Measurements from ENCODE around the gene EGR1. TPM values are rescaled to one million over a fixed set of nuclear protein-coding genes. Genes with fewer than 3 reads are reported as not detected.

EGR1 gene
- total and polyA plus RNA-seq, 4 experiments from 2014 or later: 1.1 to 1.4 (median 1.1) TPM; not detected in 1

DNA sequence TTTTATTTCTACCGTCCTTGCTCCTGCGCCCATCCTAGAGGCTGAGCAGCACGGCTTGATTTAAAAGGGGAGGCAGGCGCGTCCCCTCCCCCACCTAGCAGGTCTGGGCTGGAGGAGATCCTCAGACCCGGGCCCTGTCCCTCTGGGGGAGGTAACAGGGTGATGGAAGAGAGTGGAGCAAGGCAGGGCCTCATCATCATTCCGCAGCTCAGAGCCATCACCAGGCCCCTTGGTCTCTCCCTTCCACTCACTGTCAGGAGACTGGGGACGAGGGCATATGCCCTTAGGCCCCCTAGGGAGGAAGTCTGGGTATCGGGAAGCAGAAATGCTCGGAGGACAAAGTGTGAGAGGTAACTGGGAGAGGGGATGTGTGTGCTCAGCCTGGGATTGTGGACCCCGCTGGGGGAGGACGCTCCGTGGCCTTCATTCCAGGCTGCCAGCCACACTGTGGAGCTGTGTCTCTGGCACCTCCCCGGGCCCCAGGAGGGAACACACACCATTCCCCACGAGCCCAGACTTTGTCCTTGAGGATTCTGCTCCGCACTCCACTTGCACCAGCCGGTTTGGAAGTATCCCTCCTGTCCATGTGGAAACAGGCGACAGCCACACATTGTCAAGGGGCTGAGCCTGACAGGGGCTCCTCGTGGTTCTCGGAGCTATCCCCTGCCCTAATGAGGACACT lies 25.7 kb upstream of the EGR1 start:
- POLR2A ChIA-PET (ENCODE audit: partially characterized antibody): interaction anchor here (1.3 kb wide), 1 partner anchor 87 kb away, joined by 4 read pairs; the partner anchor contains the start of gene KDM3B
- H3K27ac Mint-ChIP-seq: peak overlapping the region in 1 of 7 donors; percentile 25

DNA sequence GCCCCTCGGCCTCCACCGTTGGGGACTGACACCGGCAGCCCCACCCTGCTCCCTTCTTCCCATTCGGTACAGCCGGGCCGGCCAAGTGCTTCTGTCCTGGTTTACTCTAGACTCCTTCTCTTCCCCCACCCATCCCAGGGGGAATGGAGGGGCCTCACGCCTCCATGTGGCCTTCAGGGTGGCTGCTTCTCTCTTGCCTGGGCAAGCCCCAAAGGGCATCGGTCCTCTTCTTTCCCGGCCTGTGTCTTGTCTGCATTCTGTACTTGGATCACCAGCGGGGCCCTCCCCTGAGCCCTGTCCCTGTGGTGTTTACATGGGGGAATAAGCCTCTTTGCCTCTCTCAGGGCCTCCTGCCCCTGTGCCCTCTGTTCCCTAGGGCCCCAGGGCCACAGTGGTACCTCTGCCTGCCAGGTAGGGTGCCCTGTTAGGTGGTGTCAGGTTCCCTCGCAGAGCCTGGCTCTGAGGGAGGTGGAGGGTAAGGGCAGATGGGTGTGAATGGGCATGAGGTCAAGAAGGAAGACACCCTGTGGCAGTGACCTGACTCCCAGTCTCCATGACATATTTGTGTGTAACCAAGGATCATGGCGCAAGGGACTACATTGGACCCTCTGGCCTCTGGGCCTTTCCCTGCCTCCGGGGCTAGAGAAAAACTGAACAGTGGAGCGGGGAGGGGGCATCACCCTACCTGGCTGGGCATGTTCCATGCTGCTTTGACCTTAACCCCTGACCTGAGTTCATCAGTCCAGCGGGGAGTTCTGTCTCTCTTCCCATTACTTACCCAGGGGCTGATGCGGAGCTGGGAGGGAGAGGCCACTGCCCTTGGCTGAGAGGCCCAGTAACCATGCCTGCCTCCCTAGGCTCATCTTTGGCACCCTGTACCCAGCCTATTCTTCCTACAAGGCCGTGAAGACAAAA lies 24.9 kb upstream of the EGR1 start:
- peaks cover 7% of the 10 kb centered on the region for H3K36me3 ChIP-seq (ENCODE audit: insufficient read depth, low read length)
- peaks cover 13% of the 10 kb centered on the region for H3K4me1 ChIP-seq (ENCODE audit: insufficient read depth, low read length)
- no peaks in the 10 kb centered on the region for H3K9me3 ChIP-seq (ENCODE audit: control insufficient read depth in 1 of 2, low read length in 2 of 2)
- Mint-ChIP-seq H3K4me1 (peaks cover 7 to 22% (median 15%) of the 10 kb centered on the region in 4 donors), H3K27me3 (peaks cover 0 to 2% of the 10 kb centered on the region in 2 donors), H3K27ac (peak overlapping the region in 3 of 7 donors; percentile 18 to 57 (median 48)), H3K4me3 (peak overlapping the region in 7 of 8 donors; percentile 16 to 71 (median 24)), H3K9me3 (peaks cover 0 to 2% (median 0%) of the 10 kb centered on the region in 8 donors), H3K36me3 (peaks cover 0 to 8% of the 10 kb centered on the region in 2 donors)
- H3K27ac ChIP-seq (ENCODE audit: low read depth, low read length): no peak overlapping the region
- H3K27me3 ChIP-seq (ENCODE audit: insufficient read depth, low read length): no peaks in the 10 kb centered on the region
- intact Hi-C loops (cut with micrococcal nuclease): no loop called here
- CTCF ChIA-PET (ENCODE audit: partially characterized antibody): interaction anchor here (0.6 to 3.2 kb wide), 2 partner anchors 10 to 138 kb away, joined by 4 to 24 read pairs; no protein-coding TSS in a partner anchor
- peak in 1 of 5 donors; percentile 12 for DNase-seq
- no peak overlapping the region for H3K4me3 ChIP-seq (ENCODE audit: low read length in 2 of 2)
- POLR2A ChIA-PET (ENCODE audit: partially characterized antibody): no interaction called here

More for the DNA sequence above, 25.7 kb upstream of the EGR1 start:
- Mint-ChIP-seq H3K4me1 (peaks cover 7 to 22% (median 15%) of the 10 kb centered on the region in 4 donors), H3K36me3 (peaks cover 7 to 16% of the 10 kb centered on the region in 2 donors), H3K27me3 (peaks cover 0 to 2% of the 10 kb centered on the region in 2 donors), H3K4me3 (peak overlapping the region; percentile 64 to 88 (median 78)), H3K9me3 (peaks cover 0 to 2% (median 0%) of the 10 kb centered on the region in 8 donors)
- Histone ChIP-seq H3K27me3 (ENCODE audit: insufficient read depth, low read length) (no peaks in the 10 kb centered on the region), H3K9me3 (ENCODE audit: control insufficient read depth in 1 of 2, low read length in 2 of 2) (no peaks in the 10 kb centered on the region), H3K4me1 (ENCODE audit: insufficient read depth, low read length) (peaks cover 13% of the 10 kb centered on the region), H3K36me3 (ENCODE audit: insufficient read depth, low read length) (peaks cover 15% of the 10 kb centered on the region), H3K4me3 (ENCODE audit: low read length in 2 of 2) (peak overlapping the region in 1 of 2 donors; percentile 54), H3K27ac (ENCODE audit: low read depth, low read length) (no peak overlapping the region)
- intact Hi-C loops (cut with micrococcal nuclease): no loop called here
- CTCF ChIA-PET (ENCODE audit: partially characterized antibody): interaction anchor here (2.0 to 3.2 kb wide), 2 partner anchors 10 to 86 kb away, joined by 5 to 24 read pairs; no protein-coding TSS in a partner anchor
- DNase-seq: peak in 1 of 5 donors; percentile 24

DNA sequence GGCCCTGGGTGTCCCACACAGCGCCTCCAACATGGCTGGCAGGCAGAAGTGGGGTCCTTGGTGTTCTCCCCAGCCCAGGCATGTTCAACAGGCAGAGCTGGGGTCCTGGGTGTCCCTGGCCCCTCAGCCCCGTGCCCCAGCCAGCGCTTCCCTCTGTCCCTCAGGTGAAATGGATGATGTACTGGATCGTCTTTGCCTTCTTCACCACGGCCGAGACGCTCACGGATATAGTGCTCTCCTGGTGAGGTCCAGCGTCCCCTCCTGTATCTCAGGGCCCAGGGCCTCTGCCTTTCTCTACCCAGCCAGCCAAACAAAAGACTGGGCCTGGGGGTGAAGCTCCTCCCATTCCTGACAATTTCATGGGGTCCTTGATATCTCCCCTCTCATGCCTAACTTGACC lies 24.1 kb upstream of the EGR1 start:
- Mint-ChIP-seq H3K27me3 (peaks cover 0 to 2% of the 10 kb centered on the region in 2 donors), H3K9me3 (peaks cover 0 to 2% (median 0%) of the 10 kb centered on the region in 8 donors), H3K27ac (no peak overlapping the region), H3K4me1 (peaks cover 7 to 22% (median 15%) of the 10 kb centered on the region in 4 donors), H3K36me3 (peaks cover 0 to 1% of the 10 kb centered on the region in 2 donors), H3K4me3 (peak overlapping the region in 1 of 8 donors; percentile 21)
- Histone ChIP-seq H3K27me3 (ENCODE audit: insufficient read depth, low read length) (no peaks in the 10 kb centered on the region), H3K4me1 (ENCODE audit: insufficient read depth, low read length) (peaks cover 13% of the 10 kb centered on the region), H3K27ac (ENCODE audit: low read depth, low read length) (no peak overlapping the region), H3K4me3 (ENCODE audit: low read length in 2 of 2) (no peak overlapping the region), H3K9me3 (ENCODE audit: control insufficient read depth in 1 of 2, low read length in 2 of 2) (no peaks in the 10 kb centered on the region), H3K36me3 (ENCODE audit: insufficient read depth, low read length) (no peaks in the 10 kb centered on the region)
- intact Hi-C loops (cut with micrococcal nuclease): no loop called here
- no peak for DNase-seq
- ChIA-PET CTCF (ENCODE audit: partially characterized antibody) (interaction anchor here (0.6 kb wide), 1 partner anchor 139 kb away, joined by 4 read pairs; no protein-coding TSS in a partner anchor), POLR2A (ENCODE audit: partially characterized antibody) (no interaction called here)

DNA sequence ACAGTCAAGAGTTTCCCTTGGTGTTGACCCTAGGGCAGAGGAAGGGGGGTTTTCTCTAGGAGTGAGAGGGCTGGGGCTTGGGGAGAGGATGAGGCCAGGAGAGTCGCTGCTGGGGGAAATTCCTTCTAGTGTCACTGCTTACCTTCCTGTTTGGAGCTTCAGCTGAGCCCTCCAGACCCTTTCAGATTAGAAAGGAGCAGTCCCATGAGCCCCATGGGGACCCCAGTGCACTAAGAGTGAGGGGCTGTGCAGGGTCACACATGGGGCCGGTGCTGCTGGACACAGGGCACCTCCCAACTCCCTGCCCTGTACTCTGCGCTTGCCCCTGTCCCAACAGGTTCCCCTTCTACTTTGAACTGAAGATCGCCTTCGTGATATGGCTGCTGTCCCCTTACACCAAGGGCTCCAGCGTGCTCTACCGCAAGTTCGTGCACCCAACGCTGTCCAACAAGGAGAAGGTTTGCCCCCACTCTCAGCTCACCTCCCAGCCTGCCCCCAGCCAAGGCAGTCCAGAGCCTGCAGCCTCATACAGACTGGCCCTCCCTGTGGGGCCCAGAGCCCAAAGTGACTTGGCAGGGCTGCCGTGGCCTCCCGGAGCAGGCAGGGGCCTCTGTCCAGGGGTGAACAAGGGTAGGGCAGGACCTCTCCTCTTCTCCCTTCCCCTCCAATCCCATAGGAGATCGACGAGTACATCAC lies 21.1 kb upstream of the EGR1 start:
- Histone ChIP-seq H3K9me3 (ENCODE audit: control insufficient read depth in 1 of 2, low read length in 2 of 2) (no peaks in the 10 kb centered on the region), H3K27me3 (ENCODE audit: insufficient read depth, low read length) (no peaks in the 10 kb centered on the region), H3K4me1 (ENCODE audit: insufficient read depth, low read length) (peaks cover 7% of the 10 kb centered on the region), H3K27ac (ENCODE audit: low read depth, low read length) (no peak overlapping the region), H3K36me3 (ENCODE audit: insufficient read depth, low read length) (no peaks in the 10 kb centered on the region), H3K4me3 (ENCODE audit: low read length in 2 of 2) (no peak overlapping the region)
- ChIA-PET POLR2A (ENCODE audit: partially characterized antibody) (no interaction called here), CTCF (ENCODE audit: partially characterized antibody) (interaction anchor here (1.3 to 2.7 kb wide), 3 partner anchors 19 to 60 kb away, joined by 3 to 7 read pairs (median 6); partner anchors contain the start of gene EGR1)
- Mint-ChIP-seq H3K36me3 (no peaks in the 10 kb centered on the region), H3K4me1 (peaks cover 0 to 4% (median 3%) of the 10 kb centered on the region in 4 donors), H3K27me3 (peaks cover 0 to 2% of the 10 kb centered on the region in 2 donors), H3K9me3 (no peaks in the 10 kb centered on the region), H3K27ac (peak overlapping the region in 1 of 7 donors; percentile 19), H3K4me3 (no peak overlapping the region)
- intact Hi-C loops (cut with micrococcal nuclease): no loop called here
- DNase-seq: no peak

DNA sequence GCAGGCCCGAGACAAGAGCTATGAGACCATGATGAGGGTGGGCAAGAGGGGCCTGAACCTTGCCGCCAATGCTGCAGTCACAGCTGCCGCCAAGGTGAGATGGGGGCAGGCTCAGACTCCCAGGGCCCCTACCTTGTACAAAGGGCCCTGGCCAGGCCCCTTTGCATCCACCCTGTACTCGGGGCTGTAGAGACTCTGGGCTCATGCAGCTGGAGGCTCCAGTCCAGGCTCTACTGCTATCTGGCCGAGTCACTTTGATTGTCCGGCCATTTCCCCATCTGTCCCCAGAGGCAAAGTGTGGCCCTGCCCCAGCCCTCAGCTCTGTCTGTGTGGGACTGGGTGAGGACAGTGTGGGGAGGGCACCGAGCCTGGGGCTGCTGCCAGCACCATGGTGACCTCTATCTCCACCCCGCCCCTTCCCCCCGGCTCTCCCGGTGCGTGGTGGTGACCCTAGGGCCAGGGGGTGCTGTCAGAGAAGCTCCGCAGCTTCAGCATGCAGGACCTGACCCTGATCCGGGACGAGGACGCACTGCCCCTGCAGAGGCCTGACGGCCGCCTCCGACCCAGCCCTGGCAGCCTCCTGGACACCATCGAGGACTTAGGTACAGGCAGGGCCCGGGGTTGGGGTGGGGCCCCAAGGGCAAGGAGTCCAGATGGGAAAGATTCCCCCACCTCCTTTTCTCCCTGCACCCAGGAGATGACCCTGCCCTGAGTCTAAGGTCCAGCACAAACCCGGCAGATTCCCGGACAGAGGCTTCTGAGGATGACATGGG lies 20.3 kb upstream of the EGR1 start:
- ChIA-PET CTCF (ENCODE audit: partially characterized antibody) (interaction anchor here (1.3 to 2.7 kb wide), 2 partner anchors 18 to 59 kb away, joined by 6 to 7 read pairs; no protein-coding TSS in a partner anchor), POLR2A (ENCODE audit: partially characterized antibody) (no interaction called here)
- Mint-ChIP-seq H3K27me3 (peaks cover 2% of the 10 kb centered on the region in 2 donors), H3K9me3 (no peaks in the 10 kb centered on the region), H3K27ac (no peak overlapping the region), H3K4me1 (peaks cover 2 to 5% (median 3%) of the 10 kb centered on the region in 4 donors), H3K36me3 (no peaks in the 10 kb centered on the region), H3K4me3 (no peak overlapping the region)
- H3K27me3 ChIP-seq (ENCODE audit: insufficient read depth, low read length): no peaks in the 10 kb centered on the region
- no peaks in the 10 kb centered on the region for H3K9me3 ChIP-seq (ENCODE audit: control insufficient read depth in 1 of 2, low read length in 2 of 2)
- no peak overlapping the region for H3K27ac ChIP-seq (ENCODE audit: low read depth, low read length)
- no peak overlapping the region for H3K4me3 ChIP-seq (ENCODE audit: low read length in 2 of 2)
- intact Hi-C loops (cut with micrococcal nuclease): no loop called here
- DNase-seq: peak in 1 of 5 donors; percentile 33
- peaks cover 5% of the 10 kb centered on the region for H3K4me1 ChIP-seq (ENCODE audit: insufficient read depth, low read length)
- no peaks in the 10 kb centered on the region for H3K36me3 ChIP-seq (ENCODE audit: insufficient read depth, low read length)

DNA sequence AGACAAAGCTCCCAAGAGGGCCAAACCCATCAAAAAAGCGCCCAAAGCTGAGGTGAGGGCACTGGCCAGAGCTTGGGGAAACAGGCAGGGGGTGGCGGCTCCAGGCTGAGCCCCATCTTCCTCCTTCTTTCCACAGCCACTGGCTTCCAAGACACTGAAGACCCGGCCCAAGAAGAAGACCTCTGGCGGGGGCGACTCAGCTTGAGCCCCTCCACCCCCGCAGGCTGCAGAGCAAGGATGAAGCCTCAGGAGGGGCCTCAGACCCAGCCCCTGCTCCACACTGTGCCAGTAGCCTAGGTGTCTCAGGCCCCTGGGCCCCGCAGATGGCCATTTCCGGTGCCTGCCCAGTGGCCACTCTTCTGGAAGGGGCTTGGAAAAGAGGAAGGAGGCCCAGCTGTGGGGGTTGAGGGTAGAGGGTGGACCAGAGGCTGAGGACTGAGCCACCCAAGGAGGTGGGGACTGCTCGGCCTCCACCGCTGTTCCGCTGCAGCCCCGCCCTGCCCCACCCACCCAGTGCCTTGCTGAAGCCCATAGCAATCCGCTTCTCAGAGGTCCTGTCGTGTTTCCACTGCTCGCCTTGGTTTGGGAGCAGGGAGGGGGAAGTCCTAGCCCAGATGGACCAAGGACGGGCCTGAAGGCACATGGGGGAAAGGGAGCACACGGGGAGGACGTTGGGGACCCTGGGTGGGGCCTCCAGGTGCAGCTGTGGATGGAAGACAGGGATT lies 19.6 kb upstream of the EGR1 start:
- intact Hi-C loops (cut with micrococcal nuclease): no loop called here

More for the DNA sequence above, 19.6 kb upstream of the EGR1 start:
- Mint-ChIP-seq H3K4me1 (peaks cover 5 to 7% (median 6%) of the 10 kb centered on the region in 4 donors), H3K9me3 (no peaks in the 10 kb centered on the region), H3K4me3 (no peak overlapping the region), H3K36me3 (no peaks in the 10 kb centered on the region), H3K27me3 (peaks cover 0 to 4% of the 10 kb centered on the region in 2 donors), H3K27ac (no peak overlapping the region)
- ChIA-PET CTCF (ENCODE audit: partially characterized antibody) (interaction anchor here (2.7 kb wide), 1 partner anchor 17 kb away, joined by 7 read pairs; no protein-coding TSS in a partner anchor), POLR2A (ENCODE audit: partially characterized antibody) (no interaction called here)
- Histone ChIP-seq H3K9me3 (ENCODE audit: control insufficient read depth in 1 of 2, low read length in 2 of 2) (no peaks in the 10 kb centered on the region), H3K27me3 (ENCODE audit: insufficient read depth, low read length) (no peaks in the 10 kb centered on the region), H3K27ac (ENCODE audit: low read depth, low read length) (no peak overlapping the region), H3K36me3 (ENCODE audit: insufficient read depth, low read length) (no peaks in the 10 kb centered on the region), H3K4me3 (ENCODE audit: low read length in 2 of 2) (no peak overlapping the region), H3K4me1 (ENCODE audit: insufficient read depth, low read length) (peaks cover 8% of the 10 kb centered on the region)
- DNase-seq: no peak
